Stimulated activated CD4-positive, alpha-beta T cell treated with anti-CD3 and anti-CD28 coated beads, Interleukin-15, amount 100 ng/mL, for 1 hour (primary cell): ENCODE data around the gene BOK.
A peak's percentile ranks its signal among the peaks of the same experiment; 100 is the strongest.

ENCODE experiments used
- DNase-seq, 2 donors: peaks; one replicate each; pipeline ENCODE4 v3.0.0-alpha.2; 2020; ENCODE audit warnings: low read depth in 1 of 2, low spot score in 1 of 2

Gene BOK

GRCh38 chr2:241598061-241598460 is 39.5 kb downstream of the BOK start:
- DNase-seq: no peak

- DNase-seq: no peak
Measured at GRCh38 chr2:241598487-241598886, 39.9 kb downstream of the BOK start.

GRCh38 chr2:241599615-241600014 is 41.1 kb downstream of the BOK start:
- no peak for DNase-seq

GRCh38 chr2:241601841-241602240 is 43.3 kb downstream of the BOK start:
- no peak for DNase-seq

- no peak for DNase-seq
Measured at GRCh38 chr2:241602720-241603119, 44.2 kb downstream of the BOK start.

- DNase-seq: no peak
Measured at GRCh38 chr2:241603686-241604085, 45.1 kb downstream of the BOK start.

GRCh38 chr2:241606186-241606585 is 47.6 kb downstream of the BOK start:
- no peak for DNase-seq

GRCh38 chr2:241607162-241607885 is 48.8 kb downstream of the BOK start:
- no peak for DNase-seq

GRCh38 chr2:241608881-241609280 is 50.3 kb downstream of the BOK start:
- DNase-seq: no peak

GRCh38 chr2:241609859-241610793 is 51.6 kb downstream of the BOK start:
- peak; percentile 80 to 87 for DNase-seq

- no peak for DNase-seq
Measured at GRCh38 chr2:241611062-241611461, 52.5 kb downstream of the BOK start.

GRCh38 chr2:241612156-241613016 is 53.8 kb downstream of the BOK start:
- no peak for DNase-seq

GRCh38 chr2:241613017-241613780 is 54.7 kb downstream of the BOK start:
- no peak for DNase-seq

- no peak for DNase-seq
Measured at GRCh38 chr2:241615041-241615440, 56.5 kb downstream of the BOK start.

GRCh38 chr2:241615522-241616052 is 57.0 kb downstream of the BOK start:
- no peak for DNase-seq

- DNase-seq: no peak
Measured at GRCh38 chr2:241616168-241617125, 57.9 kb downstream of the BOK start.

- DNase-seq: no peak
Measured at GRCh38 chr2:241617431-241618154, 59.0 kb downstream of the BOK start.

GRCh38 chr2:241618296-241618805 is 59.8 kb downstream of the BOK start:
- no peak for DNase-seq
